ENCODE results near the gene MTERF2. TPM values are rescaled to one million over a fixed set of nuclear protein-coding genes. Genes with fewer than 3 reads are reported as not detected.
"Not testable (repeated sequence)": the region's sequence is repeated elsewhere in the genome, so short reads cannot be mapped to it uniquely, and the experiment has no call there.

The MTERF2 gene
- total RNA-seq, 2 donors from 2014 or later: 9.3 to 11.6 TPM

- Histone ChIP-seq H3K27me3 (no peaks in the 10 kb centered on the region), H3K4me1 (no peaks in the 10 kb centered on the region), H3K9me3 (no peaks in the 10 kb centered on the region), H3K9ac (ENCODE audit: low read depth in 2 of 2, low read length in 2 of 2) (no peak overlapping the region), H3K4me3 (no peak overlapping the region), H3K27ac (no peak overlapping the region), H3K36me3 (no peaks in the 10 kb centered on the region)
- no peak for TF ChIP-seq CTCF (IDR thresholded peaks at IDR 0.05)
- intact Hi-C loops (cut with DNase I): loop anchor here (10.0 kb wide), 1 partner anchor 88 kb away; no protein-coding TSS in a partner anchor
- no peak for DNase-seq
These were observed 30.1 kb upstream of the MTERF2 start for GRCh38 chr12:107017042-107017441.

GRCh38 chr12:107014055-107014454 lies 27.1 kb upstream of the MTERF2 start:
- no peaks in the 10 kb centered on the region for H3K4me1 ChIP-seq
- H3K27me3 ChIP-seq: no peaks in the 10 kb centered on the region
- no peaks in the 10 kb centered on the region for H3K9me3 ChIP-seq
- no peak overlapping the region for H3K9ac ChIP-seq (ENCODE audit: low read depth in 2 of 2, low read length in 2 of 2)
- DNase-seq: peak; percentile 62
- no peaks in the 10 kb centered on the region for H3K36me3 ChIP-seq
- H3K4me3 ChIP-seq: no peak overlapping the region
- intact Hi-C loops (cut with DNase I): loop anchor here (10.0 kb wide), 1 partner anchor 91 kb away; no protein-coding TSS in a partner anchor
- H3K27ac ChIP-seq: no peak overlapping the region
- TF ChIP-seq CTCF (IDR thresholded peaks at IDR 0.05): peak; percentile 22

- Histone ChIP-seq H3K9ac (ENCODE audit: low read depth in 2 of 2, low read length in 2 of 2) (no peak overlapping the region), H3K27me3 (no peaks in the 10 kb centered on the region), H3K4me3 (no peak overlapping the region), H3K9me3 (no peaks in the 10 kb centered on the region), H3K36me3 (no peaks in the 10 kb centered on the region), H3K4me1 (no peaks in the 10 kb centered on the region), H3K27ac (no peak overlapping the region)
- intact Hi-C loops (cut with DNase I): loop anchor here (10.0 kb wide), 1 partner anchor 92 kb away; no protein-coding TSS in a partner anchor
- DNase-seq: no peak
- TF ChIP-seq CTCF (IDR thresholded peaks at IDR 0.05): no peak
These were observed 25.9 kb upstream of the MTERF2 start for GRCh38 chr12:107012736-107013425.

GRCh38 chr12:107011519-107011918 lies 24.6 kb upstream of the MTERF2 start:
- Histone ChIP-seq H3K27ac (no peak overlapping the region), H3K4me3 (no peak overlapping the region), H3K9ac (ENCODE audit: low read depth in 2 of 2, low read length in 2 of 2) (no peak overlapping the region), H3K27me3 (no peaks in the 10 kb centered on the region), H3K9me3 (no peaks in the 10 kb centered on the region), H3K4me1 (no peaks in the 10 kb centered on the region), H3K36me3 (no peaks in the 10 kb centered on the region)
- no peak for TF ChIP-seq CTCF (IDR thresholded peaks at IDR 0.05)
- intact Hi-C loops (cut with DNase I): loop anchor here (10.0 kb wide), 1 partner anchor 93 kb away; no protein-coding TSS in a partner anchor
- no peak for DNase-seq

- no peak for TF ChIP-seq CTCF (IDR thresholded peaks at IDR 0.05)
- no peaks in the 10 kb centered on the region for H3K4me1 ChIP-seq
- H3K36me3 ChIP-seq: no peaks in the 10 kb centered on the region
- H3K27me3 ChIP-seq: no peaks in the 10 kb centered on the region
- H3K9me3 ChIP-seq: no peaks in the 10 kb centered on the region
- H3K4me3 ChIP-seq: no peak overlapping the region
- H3K9ac ChIP-seq (ENCODE audit: low read depth in 2 of 2, low read length in 2 of 2): no peak overlapping the region
- DNase-seq: no peak
- intact Hi-C loops (cut with DNase I): no loop called here
- H3K27ac ChIP-seq: no peak overlapping the region
These were observed 20.5 kb upstream of the MTERF2 start for GRCh38 chr12:107007411-107007810.

- H3K9ac ChIP-seq (ENCODE audit: low read depth in 2 of 2, low read length in 2 of 2); H3K9me3 ChIP-seq; H3K4me3 ChIP-seq; H3K36me3 ChIP-seq; DNase-seq; intact Hi-C loops (cut with DNase I); H3K27ac ChIP-seq; H3K27me3 ChIP-seq; H3K4me1 ChIP-seq: not testable (repeated sequence)
These were observed 15.7 kb upstream of the MTERF2 start for GRCh38 chr12:107002665-107003064.

Data from colonic mucosa (tissue), 4 donors.